Subcutaneous abdominal adipose tissue (tissue), 5 donors: ENCODE results near the gene IFITM10.

ENCODE experiments used
- H3K27ac ChIP-seq: one replicate; pipeline ENCODE4 v1.7.0; 2013; ENCODE audit warnings: low read depth, mild to moderate bottlenecking, inconsistent platforms, low read length, moderate library complexity
- H3K27me3 ChIP-seq, 5 donors: one replicate each; pipeline ENCODE4 v1.7.0; 2013; ENCODE audit warnings: low read length in 5 of 5, inconsistent platforms in 1 of 5; ENCODE audit not compliant: control insufficient read depth in 5 of 5, insufficient read depth in 4 of 5
- H3K36me3 ChIP-seq, 5 donors: one replicate each; pipeline ENCODE4 v1.7.0; 2013; ENCODE audit warnings: low read length in 5 of 5; ENCODE audit not compliant: control insufficient read depth in 5 of 5, insufficient read depth in 5 of 5
- H3K4me1 ChIP-seq, 5 donors: one replicate each; pipeline ENCODE4 v1.7.0; 2013; ENCODE audit warnings: low read length in 5 of 5, mild to moderate bottlenecking in 3 of 5, moderate library complexity in 1 of 5; ENCODE audit not compliant: control insufficient read depth in 5 of 5, insufficient read depth in 5 of 5
- H3K4me3 ChIP-seq, 5 donors: one replicate each; pipeline ENCODE4 v1.7.0; 2013; ENCODE audit warnings: low read length in 5 of 5, low read depth in 1 of 5
- H3K9ac ChIP-seq, 5 donors: one replicate each; pipeline ENCODE4 v1.7.0; 2013; ENCODE audit warnings: low read length in 5 of 5, mild to moderate bottlenecking in 4 of 5, moderate library complexity in 3 of 5
- H3K9me3 ChIP-seq, 5 donors: one replicate each; pipeline ENCODE4 v1.7.0; 2013; ENCODE audit warnings: low read length in 5 of 5; ENCODE audit not compliant: control insufficient read depth in 5 of 5
- donor health status: healthy.
- donor health status: healthy.
- donor health status: healthy.
- donor health status: healthy.
- donor health status: healthy.

The IFITM10 gene

GRCh38 chr11:1783725-1784529 is 33.5 kb upstream of the IFITM10 start:
- no peaks in the 10 kb centered on the region for H3K9me3 ChIP-seq
- no peak overlapping the region for H3K4me3 ChIP-seq
- H3K27ac ChIP-seq: no peak overlapping the region
- H3K9ac ChIP-seq: no peak overlapping the region
- H3K36me3 ChIP-seq: no peaks in the 10 kb centered on the region
- H3K27me3 ChIP-seq: peaks cover 0 to 10% (median 6%) of the 10 kb centered on the region in 5 donors
- peaks cover 0 to 38% (median 16%) of the 10 kb centered on the region in 5 donors for H3K4me1 ChIP-seq

GRCh38 chr11:1782831-1783724 is 32.7 kb upstream of the IFITM10 start:
- Histone ChIP-seq H3K4me3 (no peak overlapping the region), H3K36me3 (no peaks in the 10 kb centered on the region), H3K27me3 (peaks cover 0 to 14% (median 6%) of the 10 kb centered on the region in 5 donors), H3K9ac (no peak overlapping the region), H3K27ac (no peak overlapping the region), H3K4me1 (peaks cover 0 to 39% (median 16%) of the 10 kb centered on the region in 5 donors), H3K9me3 (no peaks in the 10 kb centered on the region)

GRCh38 chr11:1782031-1782590 is 31.7 kb upstream of the IFITM10 start:
- Histone ChIP-seq H3K36me3 (no peaks in the 10 kb centered on the region), H3K27me3 (peaks cover 0 to 14% (median 6%) of the 10 kb centered on the region in 5 donors), H3K9ac (no peak overlapping the region), H3K27ac (no peak overlapping the region), H3K9me3 (no peaks in the 10 kb centered on the region), H3K4me3 (no peak overlapping the region), H3K4me1 (peaks cover 0 to 42% (median 16%) of the 10 kb centered on the region in 5 donors)

GRCh38 chr11:1781593-1781975 is 31.2 kb upstream of the IFITM10 start:
- no peak overlapping the region for H3K27ac ChIP-seq
- H3K36me3 ChIP-seq: no peaks in the 10 kb centered on the region
- peaks cover 0 to 39% (median 16%) of the 10 kb centered on the region in 5 donors for H3K4me1 ChIP-seq
- H3K9ac ChIP-seq: no peak overlapping the region
- no peak overlapping the region for H3K4me3 ChIP-seq
- peaks cover 0 to 14% (median 6%) of the 10 kb centered on the region in 5 donors for H3K27me3 ChIP-seq
- no peaks in the 10 kb centered on the region for H3K9me3 ChIP-seq

- peaks cover 0 to 4% (median 0%) of the 10 kb centered on the region in 5 donors for H3K9me3 ChIP-seq
- no peaks in the 10 kb centered on the region for H3K36me3 ChIP-seq
- H3K27ac ChIP-seq: no peak overlapping the region
- H3K4me1 ChIP-seq: peaks cover 0 to 38% (median 16%) of the 10 kb centered on the region in 5 donors
- H3K4me3 ChIP-seq: no peak overlapping the region
- H3K9ac ChIP-seq: no peak overlapping the region
- peaks cover 0 to 14% (median 6%) of the 10 kb centered on the region in 5 donors for H3K27me3 ChIP-seq
Measured at GRCh38 chr11:1780700-1781592, 30.6 kb upstream of the IFITM10 start.

GRCh38 chr11:1779806-1780699 is 29.7 kb upstream of the IFITM10 start:
- Histone ChIP-seq H3K4me1 (peaks cover 0 to 33% (median 16%) of the 10 kb centered on the region in 5 donors), H3K4me3 (no peak overlapping the region), H3K36me3 (no peaks in the 10 kb centered on the region), H3K27ac (no peak overlapping the region), H3K9ac (no peak overlapping the region), H3K9me3 (peaks cover 0 to 4% (median 0%) of the 10 kb centered on the region in 5 donors), H3K27me3 (peaks cover 0 to 14% (median 6%) of the 10 kb centered on the region in 5 donors)

- Histone ChIP-seq H3K27ac (no peak overlapping the region), H3K27me3 (peaks cover 0 to 14% (median 6%) of the 10 kb centered on the region in 5 donors), H3K9ac (no peak overlapping the region), H3K4me1 (peaks cover 0 to 33% (median 16%) of the 10 kb centered on the region in 5 donors), H3K36me3 (no peaks in the 10 kb centered on the region), H3K4me3 (no peak overlapping the region), H3K9me3 (peaks cover 0 to 4% (median 0%) of the 10 kb centered on the region in 5 donors)
Measured at GRCh38 chr11:1779034-1779805, 28.8 kb upstream of the IFITM10 start.

- H3K9ac ChIP-seq: no peak overlapping the region
- H3K4me1 ChIP-seq: peaks cover 0 to 33% (median 16%) of the 10 kb centered on the region in 5 donors
- H3K27ac ChIP-seq: no peak overlapping the region
Measured at GRCh38 chr11:1778141-1778911, 27.9 kb upstream of the IFITM10 start.

More at GRCh38 chr11:1778141-1778911, 27.9 kb upstream of the IFITM10 start:
- H3K9me3 ChIP-seq: peaks cover 0 to 4% (median 0%) of the 10 kb centered on the region in 5 donors
- no peaks in the 10 kb centered on the region for H3K36me3 ChIP-seq
- peaks cover 0 to 14% (median 6%) of the 10 kb centered on the region in 5 donors for H3K27me3 ChIP-seq
- H3K4me3 ChIP-seq: no peak overlapping the region
